Left renal pelvis (tissue), 4 donors: Measurements from ENCODE around the gene GH1. TPM values are rescaled to one million over a fixed set of nuclear protein-coding genes. Genes with fewer than 3 reads are reported as not detected.
"Not testable (repeated sequence)": the region's sequence is repeated elsewhere in the genome, so short reads cannot be mapped to it uniquely, and the experiment has no call there.

Experiments
- DNase-seq, 4 donors: peaks; one replicate each; pipeline ENCODE4 v3.0.0-alpha.2; 2013; ENCODE audit warnings: low read depth in 4 of 4, low spot score in 3 of 4
- polyA plus RNA-seq, 4 donors: library from polyadenylated mRNA; unstranded; fragments of 120-200 nt; gene quantifications; one replicate each; pipeline ENCODE4 v1.2.1, GENCODE V29; 2013; ENCODE audit not compliant: insufficient read length in 4 of 4

The GH1 gene
- polyA plus RNA-seq, 4 donors: not detected

DNA sequence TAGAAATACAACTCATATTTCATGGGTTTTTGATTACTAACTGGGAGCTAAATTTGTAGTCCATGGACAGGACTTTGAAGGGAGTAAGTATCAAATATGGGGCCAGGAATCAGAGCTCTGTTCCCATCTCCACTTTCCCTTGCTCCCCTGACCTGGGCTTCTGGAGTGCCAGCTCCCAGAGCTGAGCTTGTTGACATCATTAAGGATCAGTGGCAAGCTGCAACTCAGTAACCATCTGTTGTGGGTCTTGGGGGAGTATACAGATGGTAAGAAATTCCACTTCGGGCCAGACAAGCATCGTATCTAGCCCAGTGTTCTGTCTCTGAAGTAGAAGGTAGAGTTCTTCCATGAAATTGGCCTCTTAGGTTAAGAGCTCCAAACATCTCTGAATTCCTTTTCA is 16.7 kb downstream of the GH1 start:
- not testable (repeated sequence) for DNase-seq

DNA sequence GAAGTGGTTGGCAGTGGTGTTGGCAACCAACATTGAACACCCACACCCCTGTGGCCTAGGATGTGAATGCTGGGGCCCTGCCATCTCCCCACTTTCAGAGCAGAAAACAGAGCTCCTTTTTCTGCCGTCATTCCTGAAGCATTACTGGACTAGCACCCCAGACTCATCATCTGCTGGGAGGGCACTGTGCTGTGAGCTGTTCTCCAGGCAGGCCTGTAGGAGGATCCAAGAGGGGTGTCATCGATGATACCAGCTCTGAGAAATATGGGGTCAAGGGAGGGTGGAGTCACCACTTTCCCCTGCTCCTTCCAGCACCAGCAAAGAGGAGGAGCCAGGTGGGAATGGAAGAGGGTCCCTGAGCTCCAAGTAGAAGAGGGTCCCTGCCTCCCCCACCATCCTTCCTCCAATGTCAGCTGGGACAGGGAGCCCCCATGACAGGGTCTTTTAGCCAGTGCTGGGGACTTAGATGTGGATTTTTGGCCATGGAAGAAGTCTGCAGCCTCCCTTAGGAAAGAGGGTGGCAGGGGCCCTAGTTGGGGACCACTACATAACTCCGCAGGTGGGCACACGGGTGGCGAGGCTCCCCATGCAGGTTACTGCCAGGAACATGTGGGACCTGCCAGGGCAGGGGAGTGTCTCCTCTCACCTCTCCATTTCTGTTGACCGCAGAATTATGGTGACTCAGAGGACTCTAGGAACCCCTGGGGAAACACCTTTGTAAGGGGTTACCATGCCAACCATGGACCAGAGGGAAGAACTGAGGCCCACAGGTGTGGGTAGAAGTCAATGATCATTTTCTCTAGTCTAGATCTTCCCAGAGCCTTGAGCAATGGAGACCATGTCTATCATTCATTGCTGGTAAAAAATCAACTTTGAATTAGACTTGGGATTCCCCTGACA is 19.5 kb downstream of the GH1 start:
- DNase-seq: not testable (repeated sequence)

DNA sequence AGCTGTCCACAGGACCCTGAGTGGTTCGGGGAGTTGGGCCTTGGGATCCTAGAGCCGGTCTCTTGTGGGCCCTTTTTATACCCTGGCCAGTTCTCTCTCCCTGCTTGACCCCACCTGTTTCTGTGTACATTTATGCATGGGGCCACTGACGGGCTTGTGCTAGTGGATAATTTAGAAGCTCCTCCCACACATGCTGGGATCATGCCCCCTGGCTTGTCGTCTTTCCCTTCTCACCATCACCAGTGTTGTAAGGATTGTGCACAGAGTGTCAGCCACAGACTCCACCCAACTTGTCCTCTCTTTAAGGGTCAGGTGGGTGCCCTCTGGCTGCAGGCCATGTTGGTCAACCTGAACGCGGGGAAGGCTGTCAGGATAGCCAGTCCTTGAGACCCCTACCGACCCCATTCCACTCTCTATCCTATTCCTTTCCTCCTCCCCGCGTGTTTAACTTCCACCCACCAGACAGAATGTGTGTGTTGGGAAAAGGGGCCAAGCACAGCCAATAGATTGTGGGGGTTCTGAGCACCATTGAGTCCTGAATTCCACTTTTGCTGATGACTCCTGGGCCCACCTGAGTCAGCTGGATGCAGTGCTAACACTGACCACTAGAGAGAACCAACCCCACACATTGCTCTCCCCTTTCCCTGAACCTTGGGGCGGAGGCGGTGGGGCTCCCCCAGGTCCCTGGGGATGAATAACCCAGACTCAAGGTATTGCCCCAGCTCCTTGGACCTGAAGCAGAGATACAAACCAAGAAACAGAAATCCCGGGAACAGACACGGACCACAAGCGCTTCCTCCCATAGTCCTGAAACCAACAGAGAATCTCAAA is 21.9 kb downstream of the GH1 start, which contains the start of gene CSH1:
Gene CSH1, minus strand, starts transcription at position 51 of the 831 bp plus-strand sequence. CDS start 63 bp downstream, outside the sequence.
- not testable (repeated sequence) for DNase-seq

DNA sequence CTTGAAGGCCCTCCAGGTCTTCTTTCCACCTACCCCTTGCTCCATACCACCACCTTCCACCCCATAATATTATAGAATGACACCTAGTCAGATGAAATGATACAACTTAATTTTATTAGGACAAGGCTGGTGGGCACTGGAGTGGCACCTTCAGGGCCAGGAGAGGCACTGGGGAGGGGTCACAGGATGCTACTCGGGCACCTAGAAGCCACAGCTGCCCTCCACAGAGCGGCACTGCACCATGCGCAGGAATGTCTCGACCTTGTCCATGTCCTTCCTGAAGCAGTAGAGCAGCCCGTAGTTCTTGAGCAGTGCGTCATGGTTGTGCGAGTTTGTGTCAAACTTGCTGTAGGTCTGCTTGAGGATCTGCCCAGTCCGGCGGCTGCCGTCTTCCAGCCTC is 23.8 kb downstream of the GH1 start:
- DNase-seq: not testable (repeated sequence)

DNA sequence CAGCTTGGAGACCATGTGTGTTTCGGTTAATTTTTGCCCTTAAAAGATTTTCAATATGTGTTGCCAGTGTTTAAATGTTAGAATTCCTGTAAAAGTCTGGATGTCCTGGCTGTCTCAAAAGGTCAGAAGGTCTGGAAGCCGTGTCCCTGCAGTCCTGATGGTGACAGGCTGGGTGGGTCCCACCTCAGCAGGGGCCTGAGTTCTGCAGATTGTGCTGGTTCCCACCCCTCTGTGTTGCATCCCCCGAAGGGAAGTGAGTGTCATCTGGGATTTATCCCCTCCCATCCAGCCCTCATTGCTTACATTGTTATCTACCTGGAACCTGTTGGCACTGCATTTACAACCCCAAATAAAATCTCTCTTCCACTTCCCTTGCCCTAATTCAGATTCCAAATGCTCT is 24.6 kb downstream of the GH1 start:
- not testable (repeated sequence) for DNase-seq

DNA sequence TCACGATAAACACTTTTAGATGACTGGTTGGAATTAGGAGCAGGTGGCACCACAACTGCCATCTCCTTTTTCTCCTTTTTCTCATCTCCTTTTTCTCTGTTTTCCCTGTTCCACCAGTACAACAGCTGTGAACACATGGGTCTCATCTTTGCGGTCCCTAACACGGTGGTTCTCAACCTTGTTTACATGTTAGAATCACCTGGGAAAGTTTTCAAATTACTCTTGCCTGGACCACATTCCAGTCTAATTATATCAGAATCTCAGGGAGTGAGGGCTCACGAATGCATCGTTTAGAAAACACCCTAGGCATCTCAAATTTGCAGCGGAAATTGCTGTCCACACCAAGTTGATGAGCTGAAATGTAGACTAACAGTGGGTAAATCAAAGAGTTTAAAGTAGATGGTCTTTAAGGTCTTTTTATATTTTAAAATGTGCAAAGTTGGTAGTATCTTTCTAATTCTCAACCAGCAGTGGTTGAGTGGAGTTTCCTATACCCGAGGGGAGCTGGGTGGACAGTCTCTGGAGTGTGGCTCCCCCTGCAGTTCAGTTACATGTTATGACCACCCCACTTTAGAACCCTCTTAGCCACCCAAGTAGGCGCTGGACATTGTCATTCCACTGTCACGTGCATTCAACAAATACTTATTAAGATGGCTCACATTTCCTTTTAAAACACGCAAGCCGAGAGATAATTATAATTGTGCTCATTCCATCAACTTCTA is 26.2 kb downstream of the GH1 start:
- not testable (repeated sequence) for DNase-seq

DNA sequence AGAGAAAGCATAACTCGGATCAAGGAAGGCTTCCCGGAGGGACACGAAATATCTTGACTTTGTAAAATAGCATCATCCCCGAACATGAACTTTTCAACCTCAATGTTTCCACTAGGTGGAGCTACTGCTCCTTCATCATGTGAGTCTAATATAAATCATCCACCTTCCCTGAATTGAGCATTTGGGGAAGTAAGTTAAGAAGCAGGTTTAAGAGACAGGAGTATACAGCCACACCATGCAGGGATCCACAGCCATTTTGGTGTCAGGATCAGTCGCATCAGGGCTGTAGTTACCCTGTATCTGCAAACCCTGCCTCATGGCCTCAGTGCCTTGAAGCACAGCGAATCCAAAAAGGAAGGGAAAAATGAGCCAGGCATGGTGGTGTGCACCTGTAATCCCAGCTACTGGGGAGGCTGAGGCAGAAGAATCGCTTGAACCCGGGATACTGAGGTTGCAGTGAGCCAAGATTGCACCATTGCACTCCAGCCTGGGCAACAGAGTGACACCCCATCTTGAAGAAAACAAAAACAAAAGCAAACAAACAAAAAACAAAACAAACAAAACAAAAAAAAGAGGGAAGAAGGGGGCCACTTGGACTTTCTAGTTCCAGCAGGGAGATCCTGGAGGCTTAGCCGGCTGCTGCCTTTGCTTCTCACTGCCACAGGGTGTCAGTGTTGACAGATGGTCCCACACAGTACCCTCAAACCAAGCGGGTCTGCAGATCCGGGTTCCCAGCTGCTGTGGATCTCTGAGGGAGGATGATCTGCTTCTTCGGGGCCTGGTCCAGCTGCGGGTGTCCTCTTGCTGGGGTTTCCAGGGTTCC is 29.4 kb downstream of the GH1 start:
- DNase-seq: not testable (repeated sequence)

DNA sequence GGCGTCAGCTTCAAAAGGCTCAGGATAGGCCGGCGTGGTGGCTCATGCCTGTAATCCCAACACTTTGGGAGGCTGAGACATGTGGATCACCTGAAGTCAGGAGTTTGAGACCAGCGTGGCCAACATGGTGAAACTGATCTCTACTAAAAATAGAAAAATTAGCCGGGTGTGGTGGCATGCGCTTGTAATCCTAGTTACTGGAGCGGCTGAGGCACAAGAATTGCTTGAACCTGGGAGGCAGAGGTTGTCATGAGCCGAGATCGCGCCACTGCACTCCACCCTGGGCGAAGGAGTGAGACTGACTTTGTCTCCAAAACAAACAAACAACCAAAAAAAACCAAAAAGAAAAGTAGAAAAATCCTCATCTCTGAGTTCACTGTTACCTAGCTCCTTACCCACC is 33.5 kb downstream of the GH1 start:
- not testable (repeated sequence) for DNase-seq

DNA sequence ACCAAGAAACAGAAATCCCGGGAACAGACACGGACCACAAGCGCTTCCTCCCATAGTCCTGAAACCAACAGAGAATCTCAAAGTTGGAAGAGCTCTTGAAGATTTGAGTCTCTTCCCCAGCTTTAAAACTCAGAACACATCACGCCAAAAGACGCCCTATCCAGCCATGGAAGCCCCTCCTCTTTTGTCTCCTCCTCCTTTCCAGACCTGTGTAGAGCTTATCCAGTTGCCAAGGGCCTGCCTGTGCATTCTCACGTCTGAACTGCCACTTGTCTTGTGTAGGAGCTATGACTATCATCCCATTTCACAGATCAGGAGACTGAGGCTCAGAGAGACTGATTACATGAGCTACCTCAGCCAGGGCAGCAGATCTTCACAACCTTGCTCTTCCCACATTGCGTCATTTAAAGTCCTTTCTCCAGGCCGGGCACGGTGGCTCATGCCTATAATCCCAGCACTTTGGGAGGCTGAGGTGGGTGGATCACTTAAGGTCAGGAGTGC is 36.0 kb downstream of the GH1 start:
- not testable (repeated sequence) for DNase-seq

DNA sequence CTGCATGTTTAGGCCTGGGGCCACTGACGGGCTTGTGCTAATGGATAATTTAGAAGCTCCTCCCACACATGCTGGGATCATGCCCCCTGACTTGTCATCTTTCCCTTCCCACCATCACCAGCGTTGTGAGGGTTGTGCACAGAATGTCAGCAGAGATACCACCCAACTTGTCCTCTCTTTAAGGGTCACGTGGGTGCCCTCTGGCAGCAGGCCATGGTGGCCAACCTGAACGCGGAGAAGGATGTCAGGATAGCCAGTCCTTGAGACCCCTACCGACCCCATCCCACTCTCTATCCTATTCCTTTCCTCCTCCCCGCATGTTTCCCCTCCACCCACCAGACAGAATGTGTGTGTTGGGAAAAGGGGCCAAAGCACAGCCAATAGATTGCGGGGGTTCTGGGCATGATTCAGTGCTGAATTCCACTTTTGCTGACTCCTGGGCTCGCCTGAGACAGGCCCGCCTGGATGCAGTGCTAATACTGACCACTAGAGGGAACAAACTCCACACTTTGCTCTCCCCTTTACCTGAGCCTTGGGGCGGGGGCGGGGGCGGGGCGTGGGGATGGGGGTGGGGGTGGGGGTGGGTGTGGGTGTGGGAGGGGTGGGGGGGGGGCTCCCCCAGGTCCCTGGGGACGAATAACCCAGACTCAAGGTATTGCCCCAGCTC is 36.6 kb downstream of the GH1 start, which contains the start of gene GH2:
Gene GH2, minus strand, starts transcription at position 10 of the 667 bp plus-strand sequence. CDS start 143 bp downstream, outside the sequence.
- DNase-seq: peak in 1 of 4 donors; percentile 21

DNA sequence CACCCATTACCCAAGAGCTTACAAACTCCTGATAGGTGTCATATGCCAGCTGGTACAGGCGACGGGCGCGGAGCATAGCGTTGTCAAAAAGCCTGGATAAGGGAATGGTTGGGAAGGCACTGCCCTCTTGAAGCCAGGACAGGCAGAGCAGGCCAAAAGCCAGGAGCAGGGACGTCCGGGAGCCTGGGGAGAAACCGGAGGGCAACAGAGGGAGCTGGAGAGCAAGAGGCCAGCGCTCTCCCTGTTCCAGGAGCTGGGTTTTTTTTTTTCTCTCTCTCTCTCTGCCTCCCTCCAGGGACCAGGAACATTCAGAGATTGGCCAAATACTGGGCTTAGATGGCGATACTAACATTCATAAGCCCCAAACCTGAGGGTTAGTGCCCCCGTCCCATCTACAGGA is 37.3 kb downstream of the GH1 start:
- not testable (repeated sequence) for DNase-seq

DNA sequence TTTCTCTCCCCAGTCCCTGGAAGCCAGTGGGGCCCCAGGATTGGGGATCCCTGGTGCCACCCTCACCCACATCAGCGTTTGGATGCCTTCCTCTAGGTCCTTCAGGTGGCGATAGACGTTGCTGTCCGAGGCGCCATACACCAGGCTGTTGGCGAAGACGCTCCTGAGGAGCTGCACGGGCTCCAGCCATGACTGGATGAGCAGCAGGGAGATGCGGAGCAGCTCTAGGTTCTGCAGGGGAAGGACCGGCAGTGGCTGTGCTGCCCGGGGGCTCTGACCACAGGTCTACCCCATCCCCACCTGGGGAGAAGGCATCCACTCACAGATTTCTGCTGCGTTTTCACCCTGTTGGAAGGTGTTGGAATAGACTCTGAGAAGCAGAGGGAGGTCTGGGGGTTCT is 37.9 kb downstream of the GH1 start:
- no peak for DNase-seq

DNA sequence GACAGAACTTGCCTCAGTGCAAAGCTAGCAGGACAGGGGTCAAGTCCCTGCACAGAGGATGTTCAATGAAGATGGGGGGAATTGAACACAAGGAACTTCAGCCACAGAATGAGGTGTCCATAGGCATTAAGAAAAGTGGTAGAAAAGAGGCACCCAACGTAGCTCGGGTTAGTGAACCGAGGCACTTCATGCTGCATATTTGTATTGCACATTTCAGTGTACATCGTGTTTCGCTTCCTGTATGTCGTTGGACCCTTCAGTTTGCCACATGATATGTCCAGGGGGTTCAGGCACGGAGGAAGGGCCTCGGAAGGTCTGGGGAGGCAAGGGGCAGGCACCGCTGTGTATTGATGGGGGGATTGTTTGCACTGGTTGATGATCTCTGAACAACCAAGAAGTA is 40.2 kb downstream of the GH1 start:
- not testable (repeated sequence) for DNase-seq

DNA sequence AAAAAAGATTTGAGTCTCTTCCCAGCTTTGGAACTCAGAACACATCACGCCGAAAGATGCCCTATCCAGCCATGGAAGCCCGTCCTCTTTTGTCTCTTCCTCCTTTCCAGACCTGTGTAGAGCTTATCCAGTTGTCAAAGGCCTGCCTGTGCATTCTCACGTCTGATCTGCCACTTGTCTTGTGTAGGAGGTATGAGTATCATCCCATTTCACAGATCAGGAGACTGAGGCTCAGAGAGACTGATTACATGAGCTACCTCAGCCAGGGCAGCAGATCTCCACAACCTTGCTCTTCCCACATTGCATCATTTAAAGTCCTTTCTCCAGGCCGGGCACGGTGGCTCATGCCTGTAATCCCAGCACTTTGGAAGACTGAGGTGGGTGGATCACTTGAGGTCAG is 43.9 kb downstream of the GH1 start:
- DNase-seq: not testable (repeated sequence)

DNA sequence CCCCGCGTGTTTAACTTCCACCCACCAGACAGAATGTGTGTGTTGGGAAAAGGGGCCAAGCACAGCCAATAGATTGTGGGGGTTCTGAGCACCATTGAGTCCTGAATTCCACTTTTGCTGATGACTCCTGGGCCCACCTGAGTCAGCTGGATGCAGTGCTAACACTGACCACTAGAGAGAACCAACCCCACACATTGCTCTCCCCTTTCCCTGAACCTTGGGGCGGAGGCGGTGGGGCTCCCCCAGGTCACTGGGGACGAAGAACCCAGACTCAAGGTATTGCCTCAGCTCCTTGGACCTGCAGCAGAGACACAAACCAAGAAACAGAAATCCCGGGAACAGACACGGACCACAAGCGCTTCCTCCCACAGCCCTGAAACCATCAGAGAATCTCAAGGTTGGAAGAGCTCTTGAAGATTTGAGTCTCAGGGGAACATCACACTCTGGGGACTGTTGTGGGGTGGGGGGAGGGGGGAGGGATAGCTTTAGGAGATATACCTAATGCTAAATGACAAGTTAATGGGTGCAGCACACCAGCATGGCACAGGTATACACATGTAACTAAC is 44.5 kb downstream of the GH1 start:
- DNase-seq: not testable (repeated sequence)

DNA sequence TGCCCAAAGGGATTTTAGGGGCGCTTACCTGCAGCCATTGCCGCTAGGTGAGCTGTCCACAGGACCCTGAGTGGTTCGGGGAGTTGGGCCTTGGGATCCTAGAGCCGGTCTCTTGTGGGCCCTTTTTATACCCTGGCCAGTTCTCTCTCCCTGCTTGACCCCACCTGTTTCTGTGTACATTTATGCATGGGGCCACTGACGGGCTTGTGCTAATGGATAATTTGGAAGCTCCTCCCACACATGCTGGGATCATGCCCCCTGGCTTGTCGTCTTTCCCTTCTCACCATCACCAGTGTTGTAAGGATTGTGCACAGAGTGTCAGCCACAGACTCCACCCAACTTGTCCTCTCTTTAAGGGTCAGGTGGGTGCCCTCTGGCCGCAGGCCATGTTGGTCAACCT is 45.1 kb downstream of the GH1 start, which contains the start of gene CSH2:
Gene CSH2, minus strand, starts transcription at position 101 of the 400 bp plus-strand sequence. Its CDS starts 63 bp downstream, at position 38.
- DNase-seq: not testable (repeated sequence)

DNA sequence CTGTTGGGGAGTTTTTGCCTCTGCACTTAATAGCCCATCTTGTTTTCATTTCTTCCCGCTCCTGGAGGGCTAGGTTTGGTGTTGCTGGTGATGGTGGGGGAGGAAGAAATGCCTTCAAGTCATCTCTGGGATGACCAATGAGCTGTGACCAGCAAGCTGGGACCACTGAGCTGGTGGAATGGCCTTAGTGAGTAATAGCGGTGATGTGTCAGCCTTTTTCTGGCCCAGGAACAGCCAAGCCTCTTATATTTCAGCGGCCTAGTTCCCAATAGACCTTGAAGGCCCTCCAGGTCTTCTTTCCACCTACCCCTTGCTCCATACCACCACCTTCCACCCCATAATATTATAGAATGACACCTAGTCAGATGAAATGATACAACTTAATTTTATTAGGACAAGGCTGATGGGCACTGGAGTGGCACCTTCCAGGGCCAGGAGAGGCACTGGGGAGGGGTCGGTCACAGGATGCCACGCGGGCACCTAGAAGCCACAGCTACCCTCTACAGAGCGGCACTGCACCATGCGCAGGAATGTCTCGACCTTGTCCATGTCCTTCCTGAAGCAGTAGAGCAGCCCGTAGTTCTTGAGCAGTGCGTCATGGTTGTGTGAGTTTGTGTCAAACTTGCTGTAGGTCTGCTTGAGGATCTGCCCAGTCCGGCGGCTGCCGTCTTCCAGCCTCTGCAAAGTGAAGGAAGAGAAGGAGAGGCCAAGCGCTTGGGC is 46.8 kb downstream of the GH1 start:
- not testable (repeated sequence) for DNase-seq

DNA sequence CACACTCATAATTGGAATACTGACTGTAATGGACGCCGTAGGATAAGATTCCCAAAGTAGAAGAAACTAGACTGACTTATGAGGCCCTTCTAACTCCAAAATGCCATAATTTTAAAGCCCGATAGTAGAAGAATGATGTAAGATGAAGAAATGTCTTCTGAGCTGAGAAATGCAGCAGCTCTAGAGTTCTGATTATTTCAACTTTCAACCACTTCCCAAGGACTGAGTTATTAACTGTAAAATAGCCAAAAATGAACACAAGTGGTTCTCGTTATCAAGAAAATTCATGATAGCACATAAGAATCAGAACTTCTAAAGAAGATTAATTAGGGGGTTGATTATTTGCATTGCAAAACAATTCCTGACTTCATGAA is 48.4 kb downstream of the GH1 start:
- DNase-seq: not testable (repeated sequence)
